ENCODE data around the gene MROH2A.

The MROH2A gene

DNA sequence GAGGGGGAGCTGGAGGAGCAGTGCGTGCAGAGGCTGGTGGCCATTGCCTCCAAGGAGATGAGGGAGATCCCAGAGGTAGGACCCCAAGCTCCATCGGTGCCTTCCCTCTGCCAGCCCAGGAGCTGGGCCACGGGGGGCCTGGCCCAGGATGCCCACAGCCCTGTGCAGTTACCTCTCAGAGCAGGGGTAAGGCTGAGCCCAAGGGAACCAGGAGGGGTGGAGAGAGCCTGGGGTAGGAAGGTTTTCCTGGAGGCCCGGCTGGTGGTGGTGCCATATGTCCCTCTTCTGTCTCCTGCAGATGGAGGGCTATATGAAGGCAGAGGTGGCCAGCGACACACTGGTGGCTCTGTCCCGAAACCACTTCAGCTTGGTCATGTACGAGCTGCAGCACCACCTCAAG, 11.4 kb downstream of the MROH2A start:
- DNase-seq, result no peak
- H3K27ac ChIP-seq, result no peak overlapping the region
- H3K4me3 ChIP-seq, result no peak overlapping the region
- H3K36me3 ChIP-seq, result no peaks in the 10 kb centered on the region
- no peaks in the 10 kb centered on the region for H3K9me3 ChIP-seq
- H3K27me3 ChIP-seq, result no peaks in the 10 kb centered on the region
- TF ChIP-seq, protein P1, sequence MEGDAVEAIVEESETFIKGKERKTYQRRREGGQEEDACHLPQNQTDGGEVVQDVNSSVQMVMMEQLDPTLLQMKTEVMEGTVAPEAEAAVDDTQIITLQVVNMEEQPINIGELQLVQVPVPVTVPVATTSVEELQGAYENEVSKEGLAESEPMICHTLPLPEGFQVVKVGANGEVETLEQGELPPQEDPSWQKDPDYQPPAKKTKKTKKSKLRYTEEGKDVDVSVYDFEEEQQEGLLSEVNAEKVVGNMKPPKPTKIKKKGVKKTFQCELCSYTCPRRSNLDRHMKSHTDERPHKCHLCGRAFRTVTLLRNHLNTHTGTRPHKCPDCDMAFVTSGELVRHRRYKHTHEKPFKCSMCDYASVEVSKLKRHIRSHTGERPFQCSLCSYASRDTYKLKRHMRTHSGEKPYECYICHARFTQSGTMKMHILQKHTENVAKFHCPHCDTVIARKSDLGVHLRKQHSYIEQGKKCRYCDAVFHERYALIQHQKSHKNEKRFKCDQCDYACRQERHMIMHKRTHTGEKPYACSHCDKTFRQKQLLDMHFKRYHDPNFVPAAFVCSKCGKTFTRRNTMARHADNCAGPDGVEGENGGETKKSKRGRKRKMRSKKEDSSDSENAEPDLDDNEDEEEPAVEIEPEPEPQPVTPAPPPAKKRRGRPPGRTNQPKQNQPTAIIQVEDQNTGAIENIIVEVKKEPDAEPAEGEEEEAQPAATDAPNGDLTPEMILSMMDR (IDR thresholded peaks at IDR 0.05), result no peak
- no peaks in the 10 kb centered on the region for H3K4me1 ChIP-seq
- intact Hi-C loops (cut with DNase I; ENCODE audit: low total_unique reads), result no loop called here

DNA sequence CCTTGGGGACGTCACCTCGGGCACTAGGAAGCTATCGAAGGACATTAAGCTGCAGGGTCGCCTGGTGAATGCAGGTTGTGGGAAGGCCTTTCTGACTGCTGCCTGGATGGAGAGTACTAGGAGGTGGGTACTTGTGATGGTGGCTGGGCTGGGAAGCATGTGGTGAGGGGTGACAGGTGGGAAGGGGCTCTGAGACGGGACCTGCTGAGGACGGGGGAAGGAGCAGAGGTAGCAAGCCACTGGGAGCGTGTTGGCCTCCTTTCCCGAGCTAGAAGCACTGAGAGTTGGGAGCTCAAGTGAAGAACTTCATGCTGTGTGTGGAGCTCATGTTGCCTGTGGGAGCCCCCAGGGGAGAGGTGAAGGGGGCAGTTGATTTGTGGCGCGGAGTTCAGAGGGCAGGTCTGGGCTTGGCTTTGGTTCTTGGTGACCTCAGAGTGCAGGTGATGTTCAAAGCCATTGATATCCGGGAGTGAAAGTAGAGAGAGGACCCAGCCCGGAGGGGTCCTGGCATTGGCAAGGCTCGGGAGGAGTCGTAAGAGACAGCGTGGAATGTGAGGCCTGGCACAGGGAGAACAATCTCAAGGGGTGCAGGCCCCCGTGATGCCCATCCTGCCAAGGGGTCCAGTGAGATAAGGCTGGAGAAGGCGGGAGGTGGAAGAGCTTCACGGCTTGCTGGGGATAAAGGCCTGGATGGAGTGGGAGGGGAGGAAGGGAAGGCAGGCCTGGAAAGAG, 13.2 kb downstream of the MROH2A start:
- H3K9me3 ChIP-seq, result no peaks in the 10 kb centered on the region
- no peaks in the 10 kb centered on the region for H3K27me3 ChIP-seq
- DNase-seq, result no peak
- H3K4me3 ChIP-seq, result no peak overlapping the region
- intact Hi-C loops (cut with DNase I; ENCODE audit: low total_unique reads), result no loop called here
- no peaks in the 10 kb centered on the region for H3K4me1 ChIP-seq
- no peaks in the 10 kb centered on the region for H3K36me3 ChIP-seq
- no peak overlapping the region for H3K27ac ChIP-seq
- TF ChIP-seq, protein P1 (IDR thresholded peaks at IDR 0.05), result no peak

DNA sequence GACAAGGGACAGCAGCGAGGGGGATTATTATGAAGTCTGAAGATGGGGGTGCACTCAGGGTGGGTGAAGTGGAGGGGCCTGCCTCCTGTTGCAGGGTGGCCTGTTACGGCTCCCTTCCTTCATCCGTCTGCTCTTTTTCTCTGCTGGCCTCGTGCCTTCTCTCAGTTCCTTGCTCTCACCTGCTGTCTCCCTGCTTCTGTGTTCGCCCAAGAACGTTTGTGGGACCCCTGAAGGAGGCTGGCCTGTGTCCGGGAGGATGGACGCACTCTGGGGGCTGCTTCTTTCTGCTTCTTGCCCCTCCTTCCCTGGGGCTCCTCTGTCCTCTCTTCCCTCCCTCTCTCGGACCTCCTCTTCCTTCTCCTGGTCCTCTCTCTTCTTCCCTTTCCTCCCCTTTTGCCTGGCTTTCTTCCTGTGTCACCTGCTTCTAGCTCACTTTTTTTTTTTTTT, 13.8 kb downstream of the MROH2A start:
- TF ChIP-seq, protein P1 (IDR thresholded peaks at IDR 0.05), result no peak
- DNase-seq, result no peak
- Histone ChIP-seq H3K4me1 (no peaks in the 10 kb centered on the region), H3K4me3 (no peak overlapping the region), H3K27me3 (no peaks in the 10 kb centered on the region), H3K9me3 (no peaks in the 10 kb centered on the region), H3K27ac (no peak overlapping the region), H3K36me3 (no peaks in the 10 kb centered on the region)
- intact Hi-C loops (cut with DNase I; ENCODE audit: low total_unique reads), result no loop called here

DNA sequence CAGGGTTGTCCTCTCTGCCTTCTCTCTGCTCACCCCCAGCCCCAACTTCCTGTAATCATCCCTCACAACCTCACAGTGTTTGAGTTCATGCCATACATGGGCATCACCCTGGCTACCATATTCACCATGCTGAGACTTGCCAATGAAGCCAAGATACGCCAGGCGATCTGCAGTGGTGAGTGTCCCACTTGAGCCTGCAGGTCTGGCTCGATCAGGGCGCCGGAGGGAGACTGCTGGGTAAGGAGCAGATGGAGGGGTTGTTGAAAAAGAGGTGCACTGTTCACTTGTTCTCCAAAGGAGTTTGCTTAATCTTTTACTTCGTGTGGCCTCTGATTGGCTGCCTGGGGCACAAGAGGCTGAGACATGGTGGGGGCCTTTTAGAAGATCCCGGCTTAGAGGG, 14.6 kb downstream of the MROH2A start:
- no peak for DNase-seq

DNA sequence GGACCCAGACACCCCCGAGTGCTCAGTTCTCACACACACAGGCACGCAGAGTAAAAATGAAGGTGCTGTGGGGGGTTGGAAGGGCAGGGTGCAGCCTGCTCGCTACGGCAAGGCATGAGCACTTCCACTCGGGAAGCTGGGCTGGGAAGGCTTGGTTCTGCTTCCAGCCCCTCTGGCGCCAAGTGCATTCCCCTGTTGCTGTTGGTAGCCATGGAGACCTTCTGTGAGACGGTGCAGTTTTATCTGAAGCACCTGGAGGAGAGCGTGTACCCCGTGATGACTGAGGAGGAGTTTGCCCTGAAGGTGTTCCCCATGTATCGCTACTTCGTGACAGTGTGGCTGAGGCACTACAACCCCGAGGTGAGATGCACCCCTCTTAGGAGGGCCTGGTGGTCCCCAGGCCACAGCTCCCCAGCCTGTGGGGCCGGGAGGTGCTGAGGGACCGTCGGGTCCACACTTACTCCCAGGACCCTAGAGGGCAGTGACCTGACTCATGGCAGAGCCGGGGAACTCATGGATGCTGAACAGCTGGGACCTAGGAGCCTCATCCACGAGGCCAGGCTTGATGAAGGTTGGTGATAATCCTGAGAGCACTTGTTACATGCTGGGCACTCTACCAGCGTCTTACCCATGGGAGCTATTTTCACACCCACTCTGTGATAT, 15.5 kb downstream of the MROH2A start:
- Histone ChIP-seq H3K27ac (no peak overlapping the region), H3K4me1 (no peaks in the 10 kb centered on the region), H3K4me3 (no peak overlapping the region), H3K36me3 (no peaks in the 10 kb centered on the region), H3K9me3 (no peaks in the 10 kb centered on the region), H3K27me3 (no peaks in the 10 kb centered on the region)
- intact Hi-C loops (cut with DNase I; ENCODE audit: low total_unique reads), result no loop called here
- DNase-seq, result no peak
- TF ChIP-seq, protein P1 (IDR thresholded peaks at IDR 0.05), result no peak

More for the DNA sequence above, 14.6 kb downstream of the MROH2A start:
- H3K27me3 ChIP-seq, result no peaks in the 10 kb centered on the region
- no peaks in the 10 kb centered on the region for H3K9me3 ChIP-seq
- H3K4me1 ChIP-seq, result no peaks in the 10 kb centered on the region
- no peak overlapping the region for H3K4me3 ChIP-seq
- intact Hi-C loops (cut with DNase I; ENCODE audit: low total_unique reads), result no loop called here
- TF ChIP-seq, protein P1 (IDR thresholded peaks at IDR 0.05), result no peak
- H3K27ac ChIP-seq, result no peak overlapping the region
- H3K36me3 ChIP-seq, result no peaks in the 10 kb centered on the region

All from tibial artery (tissue), 4 donors.